Measurements from ENCODE around the gene HLA-DQA1.

GRCh38 chr6:32607263-32607987, 29.8 kb upstream of the HLA-DQA1 start:
- TF ChIP-seq AFF4 (CRISPR knock-in tag; IDR thresholded peaks at IDR 0.05; ENCODE audit: borderline replicate concordance), result no peak
- no peak for TF ChIP-seq ZNF512 (CRISPR knock-in tag; IDR thresholded peaks at IDR 0.05; ENCODE audit: borderline replicate concordance)
- no peak for TF ChIP-seq CTCF (IDR thresholded peaks at IDR 0.05)
- TF ChIP-seq TP53 (CRISPR knock-in tag; IDR thresholded peaks at IDR 0.05), result no peak
- no peak for TF ChIP-seq USF2 (CRISPR knock-in tag; IDR thresholded peaks at IDR 0.05)
- TF ChIP-seq RORB (CRISPR knock-in tag; IDR thresholded peaks at IDR 0.05), result no peak
- TF ChIP-seq HMGA2 (CRISPR knock-in tag; IDR thresholded peaks at IDR 0.05), result no peak
- no peak for TF ChIP-seq ESRRA (CRISPR knock-in tag; IDR thresholded peaks at IDR 0.05; ENCODE audit: borderline replicate concordance)
- no peak for TF ChIP-seq ZBTB43 (CRISPR knock-in tag; IDR thresholded peaks at IDR 0.05)
- no peak for TF ChIP-seq ZNF138 (CRISPR knock-in tag; conservative IDR thresholded peaks at IDR 0.05)

Measured in WTC11 (cell line).